ENCODE measurements around the gene C1orf116. TPM values are rescaled to one million over a fixed set of nuclear protein-coding genes. Genes with fewer than 3 reads are reported as not detected.

Gene C1orf116
- total RNA-seq, 4 donors from 2014 or later = 40.6 to 95.8 (median 77.6) TPM

- no peak for DNase-seq (ENCODE audit: low spot score in 2 of 2)
- TF ChIP-seq EP300 (IDR thresholded peaks at IDR 0.05) = no peak
- no peak for TF ChIP-seq CTCF (IDR thresholded peaks at IDR 0.05)
- TF ChIP-seq POLR2AphosphoS5 (IDR thresholded peaks at IDR 0.05) = no peak
- no peak for TF ChIP-seq POLR2A (IDR thresholded peaks at IDR 0.05)
- WGBS = 88% methylated on average over 11 of the region's 11 CpGs
- peaks cover 21% of the 10 kb centered on the region for H3K4me1 ChIP-seq
- no peaks in the 10 kb centered on the region for H3K36me3 ChIP-seq
- H3K27ac ChIP-seq = no peak overlapping the region
- H3K9me3 ChIP-seq = no peaks in the 10 kb centered on the region
- H3K27me3 ChIP-seq = no peaks in the 10 kb centered on the region
- no peak overlapping the region for H3K4me3 ChIP-seq
Observed at GRCh38 chr1:207078578-207079132, 46.1 kb upstream of the C1orf116 start.

- Histone ChIP-seq H3K27me3 (no peaks in the 10 kb centered on the region), H3K4me1 (peaks cover 21% of the 10 kb centered on the region), H3K36me3 (peaks cover 9% of the 10 kb centered on the region), H3K9me3 (no peaks in the 10 kb centered on the region), H3K4me3 (no peak overlapping the region), H3K27ac (no peak overlapping the region)
- WGBS = 36% methylated on average over 6 of the region's 6 CpGs
- DNase-seq (ENCODE audit: low spot score in 2 of 2) = no peak
- TF ChIP-seq POLR2AphosphoS5 (IDR thresholded peaks at IDR 0.05) = no peak
- peak; percentile 79 to 87 for TF ChIP-seq CTCF (IDR thresholded peaks at IDR 0.05)
Observed at GRCh38 chr1:207077470-207078377, 45.2 kb upstream of the C1orf116 start.

GRCh38 chr1:207077012-207077411, 44.5 kb upstream of the C1orf116 start:
- Histone ChIP-seq H3K27ac (no peak overlapping the region), H3K9me3 (no peaks in the 10 kb centered on the region), H3K27me3 (no peaks in the 10 kb centered on the region), H3K4me1 (peaks cover 21% of the 10 kb centered on the region), H3K4me3 (no peak overlapping the region), H3K36me3 (peaks cover 16% of the 10 kb centered on the region)
- DNase-seq (ENCODE audit: low spot score in 2 of 2) = no peak
- TF ChIP-seq EP300 (IDR thresholded peaks at IDR 0.05) = no peak
- no peak for TF ChIP-seq POLR2AphosphoS5 (IDR thresholded peaks at IDR 0.05)
- TF ChIP-seq CTCF (IDR thresholded peaks at IDR 0.05) = no peak
- no peak for TF ChIP-seq POLR2A (IDR thresholded peaks at IDR 0.05)
- 92% methylated on average over 1 of the region's 1 CpG for WGBS

GRCh38 chr1:207076181-207076955, 43.8 kb upstream of the C1orf116 start:
- no peak overlapping the region for H3K27ac ChIP-seq
- WGBS = 74% methylated on average over 5 of the region's 5 CpGs
- H3K36me3 ChIP-seq = peaks cover 22% of the 10 kb centered on the region
- no peaks in the 10 kb centered on the region for H3K9me3 ChIP-seq
- DNase-seq (ENCODE audit: low spot score in 2 of 2) = no peak
- peaks cover 21% of the 10 kb centered on the region for H3K4me1 ChIP-seq
- H3K4me3 ChIP-seq = no peak overlapping the region
- TF ChIP-seq POLR2A (IDR thresholded peaks at IDR 0.05) (no peak), EP300 (IDR thresholded peaks at IDR 0.05) (no peak), POLR2AphosphoS5 (IDR thresholded peaks at IDR 0.05) (no peak), CTCF (IDR thresholded peaks at IDR 0.05) (no peak)
- no peaks in the 10 kb centered on the region for H3K27me3 ChIP-seq

All from suprapubic skin (tissue), 4 donors.